ENCODE measurements around the gene SH2B3. TPM values are rescaled to one million over a fixed set of nuclear protein-coding genes. Genes with fewer than 3 reads are reported as not detected.

The SH2B3 gene
- total RNA-seq, 2 experiments from 2014 or later: 48.7 to 52.7 TPM

DNA sequence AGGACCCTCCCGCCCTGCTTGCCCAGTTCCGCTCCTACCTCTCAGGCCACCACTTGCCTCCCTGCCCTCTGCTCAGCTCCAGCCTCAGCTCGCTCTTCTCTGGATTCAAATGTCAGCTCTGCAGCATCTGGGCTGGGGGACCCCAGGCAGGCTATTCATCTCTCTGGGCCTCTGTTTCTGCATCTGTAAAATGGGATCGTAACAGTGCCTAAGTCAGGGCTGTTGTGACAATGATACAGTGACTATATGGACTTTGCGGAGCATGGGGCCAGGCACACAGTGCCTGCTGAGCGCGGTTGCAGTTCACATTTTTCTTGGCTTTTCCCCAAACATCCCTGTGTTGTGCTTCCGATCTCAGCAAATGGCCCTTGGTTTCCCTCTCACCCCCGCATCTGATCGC lies 39.6 kb upstream of the SH2B3 start:
- Mint-ChIP-seq H3K4me3 (no peak overlapping the region), H3K36me3 (ENCODE audit: low read depth) (no peaks in the 10 kb centered on the region), H3K9me3 (no peaks in the 10 kb centered on the region), H3K27me3 (no peaks in the 10 kb centered on the region), H3K27ac (no peak overlapping the region), H3K4me1 (ENCODE audit: low read depth) (peaks cover 15% of the 10 kb centered on the region)
- no peak for TF ChIP-seq CTCF (IDR thresholded peaks at IDR 0.05)
- POLR2A ChIA-PET: interaction anchor here (1.1 kb wide), 1 partner anchor 319 kb away, joined by 3 read pairs; the partner anchor contains the start of genes ACAD10 and BRAP
- CTCF ChIA-PET: interaction anchor here (1.0 to 3.9 kb wide), 3 partner anchors 30 to 86 kb away, joined by 4 to 17 read pairs (median 4); no protein-coding TSS in a partner anchor
- DNase-seq: no peak
- intact Hi-C loops (cut with micrococcal nuclease): no loop called here
- ATAC-seq: no peak

GRCh38 chr12:111366583-111366982 lies 39.1 kb upstream of the SH2B3 start:
- no peaks in the 10 kb centered on the region for H3K27me3 Mint-ChIP-seq
- H3K4me1 Mint-ChIP-seq (ENCODE audit: low read depth): peaks cover 12% of the 10 kb centered on the region
- no peaks in the 10 kb centered on the region for H3K36me3 Mint-ChIP-seq (ENCODE audit: low read depth)
- intact Hi-C loops (cut with micrococcal nuclease): no loop called here
- no peak overlapping the region for H3K27ac Mint-ChIP-seq
- no peak for ATAC-seq
- CTCF ChIA-PET: interaction anchor here (1.0 to 3.9 kb wide), 2 partner anchors 30 to 85 kb away, joined by 4 to 17 read pairs; no protein-coding TSS in a partner anchor
- no peak overlapping the region for H3K4me3 Mint-ChIP-seq
- H3K9me3 Mint-ChIP-seq: no peaks in the 10 kb centered on the region
- POLR2A ChIA-PET: interaction anchor here (1.1 kb wide), 1 partner anchor 319 kb away, joined by 3 read pairs; the partner anchor contains the start of genes ACAD10 and BRAP
- no peak for DNase-seq
- TF ChIP-seq CTCF (IDR thresholded peaks at IDR 0.05): no peak

DNA sequence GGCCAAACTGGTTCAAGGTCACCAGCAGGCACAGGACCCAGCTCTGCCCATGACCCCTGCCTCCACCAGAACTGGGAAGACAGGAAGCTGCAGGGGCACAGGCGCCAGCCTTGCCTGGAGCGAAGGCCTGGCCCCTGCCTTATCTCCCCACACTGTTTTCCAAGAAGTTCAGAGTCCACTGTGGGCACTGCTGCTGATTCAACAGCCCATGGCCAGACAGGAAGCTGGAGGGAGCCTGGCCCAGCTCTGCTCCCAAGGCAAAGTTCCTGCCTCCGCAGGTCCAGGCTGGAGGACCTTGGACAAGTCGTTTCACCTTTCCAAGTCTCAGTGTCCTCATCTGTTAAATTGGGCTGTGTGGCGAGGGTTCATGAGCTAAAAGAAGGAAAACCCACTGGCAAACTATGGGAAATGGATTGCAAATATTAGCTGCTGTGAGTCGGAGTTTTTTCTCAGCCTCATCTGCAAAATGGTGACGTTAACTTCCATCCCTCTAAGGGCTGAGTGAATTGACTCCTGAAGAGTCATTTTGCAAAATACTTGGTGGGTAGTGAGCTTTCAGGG lies 38.0 kb upstream of the SH2B3 start:
- H3K4me1 Mint-ChIP-seq (ENCODE audit: low read depth): peaks cover 12% of the 10 kb centered on the region
- intact Hi-C loops (cut with micrococcal nuclease): no loop called here
- TF ChIP-seq CTCF (IDR thresholded peaks at IDR 0.05): no peak
- no peaks in the 10 kb centered on the region for H3K9me3 Mint-ChIP-seq
- DNase-seq: no peak
- ChIA-PET POLR2A (interaction anchor here (0.6 to 1.4 kb wide), 3 partner anchors 8 to 84 kb away, joined by 3 to 4 read pairs (median 3); no protein-coding TSS in a partner anchor), CTCF (interaction anchor here (0.7 to 3.9 kb wide), 6 partner anchors 8 to 408 kb away, joined by 3 to 17 read pairs (median 4); no protein-coding TSS in a partner anchor)
- no peaks in the 10 kb centered on the region for H3K27me3 Mint-ChIP-seq
- no peak for ATAC-seq
- peak overlapping the region; percentile 64 for H3K4me3 Mint-ChIP-seq
- no peaks in the 10 kb centered on the region for H3K36me3 Mint-ChIP-seq (ENCODE audit: low read depth)
- no peak overlapping the region for H3K27ac Mint-ChIP-seq

DNA sequence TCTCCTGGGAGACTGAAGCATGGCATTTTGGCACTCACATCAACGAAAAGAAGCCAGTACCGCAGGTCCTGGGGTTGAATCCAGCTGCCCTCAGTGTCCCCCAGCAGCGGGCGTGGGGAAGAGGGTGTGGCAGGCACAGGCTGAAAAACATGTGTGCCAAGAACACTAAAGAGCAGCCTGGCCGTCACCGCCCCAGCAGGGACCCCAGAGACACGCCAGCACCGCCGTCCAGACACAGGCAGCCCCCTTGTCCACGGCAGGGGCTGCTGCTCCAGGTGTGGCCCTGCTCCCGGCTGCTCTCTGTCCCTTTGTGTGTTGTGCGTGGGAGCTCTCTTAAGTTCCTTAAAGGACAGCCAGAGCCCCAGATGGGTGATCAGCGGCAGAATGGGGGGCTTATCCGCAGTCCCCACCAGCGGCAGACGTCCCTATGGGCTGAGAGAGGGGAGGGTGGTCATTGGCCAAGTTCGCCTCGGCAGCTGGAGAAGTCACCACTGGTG lies 37.4 kb upstream of the SH2B3 start:
- no peak for TF ChIP-seq CTCF (IDR thresholded peaks at IDR 0.05)
- DNase-seq (no peak), ATAC-seq (peak; percentile 4)
- Mint-ChIP-seq H3K27ac (no peak overlapping the region), H3K9me3 (no peaks in the 10 kb centered on the region), H3K4me1 (ENCODE audit: low read depth) (peaks cover 12% of the 10 kb centered on the region), H3K36me3 (ENCODE audit: low read depth) (no peaks in the 10 kb centered on the region), H3K4me3 (peak overlapping the region; percentile 64), H3K27me3 (no peaks in the 10 kb centered on the region)
- CTCF ChIA-PET: interaction anchor here (0.7 to 3.9 kb wide), 6 partner anchors 9 to 409 kb away, joined by 3 to 17 read pairs (median 4); no protein-coding TSS in a partner anchor
- POLR2A ChIA-PET: interaction anchor here (1.2 to 1.4 kb wide), 2 partner anchors 9 to 83 kb away, joined by 3 to 4 read pairs; no protein-coding TSS in a partner anchor
- intact Hi-C loops (cut with micrococcal nuclease): no loop called here

Measured in activated CD8-positive, alpha-beta T cell treated with anti-CD3 and anti-CD28 coated beads for 36 hours (primary cell).